ENCODE measurements around the gene LEF1.

Gene LEF1

GRCh38 chr4:108048157-108048556 lies 120.6 kb downstream of the LEF1 start:
- intact Hi-C loops (cut with micrococcal nuclease) = no loop called here
- Mint-ChIP-seq H3K27me3 (no peaks in the 10 kb centered on the region), H3K9me3 (no peaks in the 10 kb centered on the region), H3K4me1 (ENCODE audit: low read depth) (no peaks in the 10 kb centered on the region), H3K27ac (no peak overlapping the region), H3K36me3 (ENCODE audit: low read depth) (no peaks in the 10 kb centered on the region), H3K4me3 (no peak overlapping the region)

GRCh38 chr4:108047199-108047598 lies 121.5 kb downstream of the LEF1 start:
- intact Hi-C loops (cut with micrococcal nuclease) = no loop called here
- H3K27ac Mint-ChIP-seq = no peak overlapping the region
- H3K4me1 Mint-ChIP-seq (ENCODE audit: low read depth) = no peaks in the 10 kb centered on the region
- H3K9me3 Mint-ChIP-seq = no peaks in the 10 kb centered on the region
- H3K27me3 Mint-ChIP-seq = no peaks in the 10 kb centered on the region
- H3K4me3 Mint-ChIP-seq = no peak overlapping the region
- H3K36me3 Mint-ChIP-seq (ENCODE audit: low read depth) = no peaks in the 10 kb centered on the region

GRCh38 chr4:108045687-108046024 lies 123.1 kb downstream of the LEF1 start:
- intact Hi-C loops (cut with micrococcal nuclease) = no loop called here
- no peaks in the 10 kb centered on the region for H3K4me1 Mint-ChIP-seq (ENCODE audit: low read depth)

DNA sequence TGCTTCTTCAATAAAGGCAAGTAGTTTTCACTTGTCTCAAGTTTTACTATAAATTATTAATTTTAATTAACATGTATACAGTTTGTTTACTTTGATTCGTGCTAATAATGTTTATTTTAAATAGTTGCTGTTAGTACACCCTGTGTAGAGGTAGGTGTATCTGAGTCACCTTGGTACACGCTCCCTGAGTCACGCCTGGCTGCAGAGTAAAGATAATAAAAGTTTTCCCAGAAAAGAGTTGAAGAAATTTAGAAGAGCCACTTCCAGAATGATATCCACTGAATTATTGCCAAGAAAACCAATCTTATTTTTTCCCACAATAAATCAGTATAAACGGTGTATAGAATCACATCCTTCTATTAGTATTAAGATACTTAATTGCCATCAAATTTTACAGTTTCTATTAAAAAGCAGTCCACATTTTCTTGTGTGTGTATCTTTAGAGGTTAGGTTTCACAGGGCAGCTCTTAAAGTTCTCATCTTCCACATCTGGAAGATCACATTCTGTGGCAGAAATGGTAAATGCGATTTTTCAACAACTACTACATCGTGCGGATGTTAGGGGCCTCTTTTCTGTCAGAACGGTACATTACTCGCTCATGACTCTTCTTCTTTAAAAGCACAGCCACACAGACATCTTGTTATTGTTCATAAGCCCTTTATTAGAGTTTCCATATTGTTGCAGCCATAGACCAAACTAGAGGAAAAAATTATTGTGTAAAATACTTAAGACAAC lies 123.6 kb downstream of the LEF1 start:
- intact Hi-C loops (cut with micrococcal nuclease) = no loop called here
- H3K27me3 Mint-ChIP-seq = no peaks in the 10 kb centered on the region
- H3K4me1 Mint-ChIP-seq (ENCODE audit: low read depth) = no peaks in the 10 kb centered on the region
- no peaks in the 10 kb centered on the region for H3K9me3 Mint-ChIP-seq
- H3K36me3 Mint-ChIP-seq (ENCODE audit: low read depth) = no peaks in the 10 kb centered on the region
- no peak overlapping the region for H3K27ac Mint-ChIP-seq
- H3K4me3 Mint-ChIP-seq = no peak overlapping the region

More at GRCh38 chr4:108045687-108046024, 123.1 kb downstream of the LEF1 start:
- no peaks in the 10 kb centered on the region for H3K27me3 Mint-ChIP-seq
- H3K4me3 Mint-ChIP-seq = no peak overlapping the region
- no peak overlapping the region for H3K27ac Mint-ChIP-seq
- H3K36me3 Mint-ChIP-seq (ENCODE audit: low read depth) = no peaks in the 10 kb centered on the region
- no peaks in the 10 kb centered on the region for H3K9me3 Mint-ChIP-seq

DNA sequence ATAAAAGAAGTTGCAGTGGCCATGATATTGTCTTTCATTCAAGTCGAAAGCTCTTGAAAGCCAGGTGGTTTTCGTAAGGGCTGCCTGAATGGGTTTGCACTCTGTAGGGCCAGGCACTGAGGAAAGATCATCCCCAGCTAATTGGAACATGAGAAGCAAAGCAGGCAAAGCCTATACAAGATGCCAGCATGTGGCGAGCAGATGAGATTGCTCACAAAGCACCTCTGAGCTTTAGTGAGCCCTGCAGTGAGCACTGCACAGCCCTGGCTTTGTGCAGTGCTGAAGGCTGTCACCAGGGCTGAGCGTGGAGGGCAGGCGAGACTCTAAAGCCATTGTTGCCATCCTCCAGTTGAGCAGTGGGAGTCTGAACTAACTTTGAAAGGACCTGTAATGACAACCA lies 125.2 kb downstream of the LEF1 start:
- intact Hi-C loops (cut with micrococcal nuclease) = no loop called here
- Mint-ChIP-seq H3K36me3 (ENCODE audit: low read depth) (no peaks in the 10 kb centered on the region), H3K4me3 (no peak overlapping the region), H3K27ac (no peak overlapping the region), H3K9me3 (no peaks in the 10 kb centered on the region), H3K27me3 (no peaks in the 10 kb centered on the region), H3K4me1 (ENCODE audit: low read depth) (no peaks in the 10 kb centered on the region)

DNA sequence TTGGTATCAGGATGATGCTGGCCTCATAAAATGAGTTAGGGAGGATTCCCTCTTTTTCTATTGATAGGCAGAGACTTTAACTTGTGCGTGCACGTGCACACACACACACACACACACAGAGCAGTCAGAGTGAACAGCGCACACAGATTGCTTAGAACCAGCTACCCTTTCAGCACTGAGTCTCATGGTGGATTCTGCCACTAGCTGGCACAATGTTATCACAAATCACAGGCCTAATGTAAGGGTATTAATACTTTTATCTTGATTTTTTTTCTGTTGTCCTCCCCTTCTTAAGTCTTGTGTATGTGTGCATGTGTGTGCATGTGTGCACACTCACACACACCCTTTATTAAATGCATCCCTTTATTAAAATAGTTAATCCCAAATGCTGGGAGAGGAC lies 125.8 kb downstream of the LEF1 start:
- intact Hi-C loops (cut with micrococcal nuclease) = no loop called here
- no peaks in the 10 kb centered on the region for H3K36me3 Mint-ChIP-seq (ENCODE audit: low read depth)
- no peaks in the 10 kb centered on the region for H3K27me3 Mint-ChIP-seq
- H3K4me1 Mint-ChIP-seq (ENCODE audit: low read depth) = no peaks in the 10 kb centered on the region
- H3K9me3 Mint-ChIP-seq = no peaks in the 10 kb centered on the region
- no peak overlapping the region for H3K4me3 Mint-ChIP-seq
- no peak overlapping the region for H3K27ac Mint-ChIP-seq

DNA sequence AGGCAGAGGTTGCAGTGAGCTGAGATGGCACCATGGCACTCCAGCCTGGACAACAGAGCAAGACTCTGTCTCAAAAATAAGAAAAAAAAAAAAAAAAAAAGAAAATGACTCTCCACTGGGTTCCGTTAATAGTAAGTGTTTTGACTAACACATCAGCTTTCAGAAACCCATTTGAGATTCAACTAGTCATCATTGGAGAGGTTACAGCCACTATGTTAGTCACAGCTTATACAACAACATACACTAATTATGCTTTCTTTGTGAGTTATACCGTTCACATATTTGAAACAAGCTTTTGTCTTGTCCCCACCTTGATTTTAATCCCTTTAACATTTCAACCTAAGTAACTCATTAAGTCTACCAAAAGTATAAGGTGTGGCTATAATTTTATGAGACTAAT lies 130.8 kb downstream of the LEF1 start:
- no peak overlapping the region for H3K27ac Mint-ChIP-seq
- peaks cover 25% of the 10 kb centered on the region for H3K36me3 Mint-ChIP-seq (ENCODE audit: low read depth)
- no peaks in the 10 kb centered on the region for H3K27me3 Mint-ChIP-seq
- H3K9me3 Mint-ChIP-seq = no peaks in the 10 kb centered on the region
- intact Hi-C loops (cut with micrococcal nuclease) = no loop called here
- H3K4me3 Mint-ChIP-seq = no peak overlapping the region
- no peaks in the 10 kb centered on the region for H3K4me1 Mint-ChIP-seq (ENCODE audit: low read depth)

GRCh38 chr4:108036213-108036612 lies 132.5 kb downstream of the LEF1 start:
- intact Hi-C loops (cut with micrococcal nuclease) = no loop called here
- Mint-ChIP-seq H3K27ac (no peak overlapping the region), H3K27me3 (no peaks in the 10 kb centered on the region), H3K36me3 (ENCODE audit: low read depth) (peaks cover 25% of the 10 kb centered on the region), H3K4me1 (ENCODE audit: low read depth) (no peaks in the 10 kb centered on the region), H3K9me3 (no peaks in the 10 kb centered on the region), H3K4me3 (no peak overlapping the region)

DNA sequence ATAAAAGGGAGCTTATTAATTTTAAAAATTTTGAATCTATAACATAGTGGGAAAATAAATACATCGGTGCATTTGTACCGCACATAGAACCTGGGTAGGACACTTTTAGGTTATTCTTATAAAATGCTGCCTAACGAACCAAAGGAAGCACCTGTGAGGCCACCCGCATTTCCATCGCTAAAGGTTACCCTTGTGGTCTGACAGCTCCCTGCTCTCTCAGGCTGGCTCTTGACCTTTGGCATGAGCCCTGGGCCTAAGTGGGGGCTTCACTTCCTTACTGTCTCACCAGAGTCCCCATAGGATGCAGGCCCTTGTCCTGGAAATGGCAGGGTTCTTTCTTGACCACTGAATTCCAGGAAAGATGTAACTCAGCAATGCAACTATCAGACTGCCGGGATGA lies 133.0 kb downstream of the LEF1 start:
- no peaks in the 10 kb centered on the region for H3K27me3 Mint-ChIP-seq
- peaks cover 25% of the 10 kb centered on the region for H3K36me3 Mint-ChIP-seq (ENCODE audit: low read depth)
- H3K27ac Mint-ChIP-seq = no peak overlapping the region
- intact Hi-C loops (cut with micrococcal nuclease) = no loop called here
- H3K4me3 Mint-ChIP-seq = no peak overlapping the region
- no peaks in the 10 kb centered on the region for H3K4me1 Mint-ChIP-seq (ENCODE audit: low read depth)
- H3K9me3 Mint-ChIP-seq = no peaks in the 10 kb centered on the region

DNA sequence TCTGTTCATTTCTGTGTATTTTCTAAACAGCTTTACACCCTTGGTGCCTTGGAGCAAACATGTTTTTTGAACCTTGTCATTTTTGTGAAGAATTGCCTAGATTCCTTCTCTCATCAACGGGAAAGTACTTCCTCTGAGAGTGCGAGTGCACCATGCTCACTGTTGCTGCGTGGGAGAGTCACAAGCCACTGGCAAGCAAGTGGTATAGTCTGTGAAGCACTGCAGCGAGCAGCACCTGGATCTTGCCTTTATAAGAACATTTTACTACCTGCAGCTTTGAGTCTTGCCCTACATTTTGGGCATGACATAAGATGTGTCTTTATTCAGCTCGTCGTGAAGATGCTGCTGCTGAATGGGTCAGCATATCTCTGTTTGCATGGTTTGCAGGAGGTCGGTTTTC lies 134.2 kb downstream of the LEF1 start:
- Mint-ChIP-seq H3K27ac (no peak overlapping the region), H3K36me3 (ENCODE audit: low read depth) (peaks cover 34% of the 10 kb centered on the region), H3K27me3 (no peaks in the 10 kb centered on the region), H3K4me3 (no peak overlapping the region), H3K4me1 (ENCODE audit: low read depth) (no peaks in the 10 kb centered on the region), H3K9me3 (no peaks in the 10 kb centered on the region)
- intact Hi-C loops (cut with micrococcal nuclease) = no loop called here

- no peaks in the 10 kb centered on the region for H3K27me3 Mint-ChIP-seq
- H3K9me3 Mint-ChIP-seq = no peaks in the 10 kb centered on the region
- H3K36me3 Mint-ChIP-seq (ENCODE audit: low read depth) = peaks cover 46% of the 10 kb centered on the region
- intact Hi-C loops (cut with micrococcal nuclease) = no loop called here
- no peak overlapping the region for H3K27ac Mint-ChIP-seq
- no peak overlapping the region for H3K4me3 Mint-ChIP-seq
- H3K4me1 Mint-ChIP-seq (ENCODE audit: low read depth) = peaks cover 6% of the 10 kb centered on the region
Measured at GRCh38 chr4:108033348-108033747, 135.4 kb downstream of the LEF1 start.

GRCh38 chr4:108031427-108032083 lies 137.2 kb downstream of the LEF1 start:
- intact Hi-C loops (cut with micrococcal nuclease) = no loop called here
- H3K27ac Mint-ChIP-seq = no peak overlapping the region
- no peaks in the 10 kb centered on the region for H3K27me3 Mint-ChIP-seq
- H3K4me1 Mint-ChIP-seq (ENCODE audit: low read depth) = peaks cover 6% of the 10 kb centered on the region
- H3K4me3 Mint-ChIP-seq = no peak overlapping the region
- H3K9me3 Mint-ChIP-seq = no peaks in the 10 kb centered on the region
- peaks cover 63% of the 10 kb centered on the region for H3K36me3 Mint-ChIP-seq (ENCODE audit: low read depth)

GRCh38 chr4:108030332-108030731 lies 138.4 kb downstream of the LEF1 start:
- peaks cover 60% of the 10 kb centered on the region for H3K36me3 Mint-ChIP-seq (ENCODE audit: low read depth)
- intact Hi-C loops (cut with micrococcal nuclease) = no loop called here
- H3K27me3 Mint-ChIP-seq = no peaks in the 10 kb centered on the region
- no peak overlapping the region for H3K4me3 Mint-ChIP-seq
- H3K9me3 Mint-ChIP-seq = no peaks in the 10 kb centered on the region
- no peak overlapping the region for H3K27ac Mint-ChIP-seq
- peaks cover 6% of the 10 kb centered on the region for H3K4me1 Mint-ChIP-seq (ENCODE audit: low read depth)

DNA sequence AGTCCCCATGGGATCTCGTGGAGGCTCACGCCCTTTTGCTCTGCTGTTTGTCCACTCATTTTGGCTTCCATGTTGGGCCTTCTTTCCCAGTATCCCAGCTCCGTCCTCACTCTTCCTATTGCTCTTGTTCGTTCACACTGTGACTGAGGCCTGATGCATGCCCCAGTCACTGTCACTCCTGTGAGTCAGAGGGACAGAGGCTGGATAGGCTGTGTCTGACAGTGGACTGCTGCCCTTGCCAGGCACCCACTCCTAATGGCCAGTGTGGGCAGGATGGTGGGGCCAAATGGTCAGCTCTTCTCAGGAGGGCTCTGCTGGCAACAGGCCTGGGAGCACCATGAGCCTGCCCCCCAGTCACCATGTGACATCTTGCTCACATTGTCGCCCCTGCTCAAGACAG lies 139.0 kb downstream of the LEF1 start:
- H3K4me3 Mint-ChIP-seq = no peak overlapping the region
- no peaks in the 10 kb centered on the region for H3K9me3 Mint-ChIP-seq
- intact Hi-C loops (cut with micrococcal nuclease) = no loop called here
- H3K27ac Mint-ChIP-seq = no peak overlapping the region
- H3K4me1 Mint-ChIP-seq (ENCODE audit: low read depth) = peaks cover 6% of the 10 kb centered on the region
- H3K36me3 Mint-ChIP-seq (ENCODE audit: low read depth) = peaks cover 58% of the 10 kb centered on the region
- H3K27me3 Mint-ChIP-seq = no peaks in the 10 kb centered on the region
